HepG2 (cell line): Measurements from ENCODE around the gene PLCB2. TPM values are rescaled to one million over a fixed set of nuclear protein-coding genes. Genes with fewer than 3 reads are reported as not detected.

Experiments used
- ATAC-seq: fragments of 200-7000 bp; cut with Tn5 transposase; 3 replicates; pipeline ENCODE4 v1.9.1; 2020; ENCODE audit warnings: mild to moderate bottlenecking, moderate library complexity
- BruUV-seq: library from RNA; stranded (reverse); fragments of 400-500 nt; replicated peaks from 2 replicates; lab custom pipeline; 2021; lab: Mats Ljungman, UMichigan
- CTCF ChIA-PET: fragments of 300-600 bp; formaldehyde crosslinking; extraction: SDS; loops from one replicate; lab custom pipeline; 2021; ENCODE audit warnings: low total read pairs, inconsistent platforms, low intra/inter-chr PET ratio; lab: Yijun Ruan, JAX
- POLR2A ChIA-PET: fragments of 350-600 bp; sonication (Branson Sonifier 250); formaldehyde crosslinking; loops from one replicate; lab custom pipeline; 2020; ENCODE audit warnings: antibody characterized with exemption, inconsistent platforms; lab: Yijun Ruan, JAX
- DNase-seq: peaks from one replicate; pipeline ENCODE4 v3.0.0-alpha.2; 2015; ENCODE audit warnings: low spot score
- FAIRE-seq: peaks from 3 replicates; lab custom pipeline; 2011; peaks lifted over from hg19 to GRCh38; lab: Jason Lieb, UNC
- H2AFZ ChIP-seq: one replicate; pipeline ENCODE4 v1.6.1; 2011; ENCODE audit warnings: low read length, inconsistent platforms
- H3K27ac ChIP-seq: fragments of 300-600 bp; 3 replicates; pipeline ENCODE4 v1.8.0; 2011; ENCODE audit warnings: mixed run types, mild to moderate bottlenecking, mixed read lengths, low read length, inconsistent platforms; ENCODE audit not compliant: insufficient read depth; ENCODE audit errors: extremely low read length
- H3K27me3 ChIP-seq, 2 experiments: fragments of 200-600 bp in 1 of 2; 2 replicates in 1 of 2; 3 replicates in 1 of 2; pipeline versions ENCODE4 v1.6.0 to v1.8.0; 2011; ENCODE audit warnings: low read length in 2 of 2, mild to moderate bottlenecking in 2 of 2, moderate library complexity in 2 of 2, inconsistent platforms in 1 of 2; ENCODE audit not compliant: insufficient read depth in 2 of 2, control insufficient read depth in 1 of 2
- H3K36me3 ChIP-seq, 2 experiments: fragments of 200-600 bp in 1 of 2; replicated peaks in 1 of 2; 2 replicates in 1 of 2; 3 replicates in 1 of 2; pipeline versions ENCODE4 v1.5.1 to v1.8.0; 2011; ENCODE audit warnings: low read length in 2 of 2, inconsistent platforms in 1 of 2; ENCODE audit not compliant: insufficient read depth in 2 of 2, control insufficient read depth in 1 of 2
- H3K4me1 ChIP-seq: 2 replicates; pipeline ENCODE4 v1.5.1; 2012; ENCODE audit warnings: low read length, inconsistent platforms; ENCODE audit not compliant: insufficient read depth
- H3K4me2 ChIP-seq: 2 replicates; pipeline ENCODE4 v1.6.0; 2011; ENCODE audit warnings: low read depth, low read length, inconsistent platforms
- H3K4me3 ChIP-seq, 3 experiments: fragments of 200-600 bp in 1 of 3; sonication (generic), shearing (Covaris generic) in 1 of 3; replicated peaks in 1 of 3; 2 replicates each; pipeline ENCODE4 v1.5.1; 2011 to 2016; ENCODE audit warnings: low read length in 3 of 3, inconsistent platforms in 2 of 3, low read depth in 2 of 3, mild to moderate bottlenecking in 2 of 3, control low read depth in 1 of 3, mixed read lengths in 1 of 3; ENCODE audit not compliant: insufficient read depth in 1 of 3
- H3K79me2 ChIP-seq: one replicate; pipeline ENCODE4 v1.6.1; 2011; ENCODE audit warnings: low read length, inconsistent platforms; ENCODE audit not compliant: insufficient read depth
- H3K9ac ChIP-seq: 2 replicates; pipeline ENCODE4 v1.6.0; 2011; ENCODE audit warnings: mild to moderate bottlenecking, low read depth, low read length, inconsistent platforms; ENCODE audit not compliant: insufficient read depth
- H3K9me3 ChIP-seq: 2 replicates; pipeline ENCODE4 v1.5.1; 2012; ENCODE audit warnings: mild to moderate bottlenecking, low read length
- H4K20me1 ChIP-seq: 2 replicates; pipeline ENCODE4 v1.6.0; 2011; ENCODE audit warnings: inconsistent platforms, mild to moderate bottlenecking, low read length, moderate library complexity; ENCODE audit not compliant: insufficient read depth
- NBN ChIP-seq: fragments of 450-650 bp; conservative IDR thresholded peaks from 2 replicates; pipeline ENCODE4 v1.6.1; 2017
- NFKBIZ ChIP-seq: IDR thresholded peaks from 2 replicates; pipeline ENCODE4 v1.6.1; 2018; ENCODE audit warnings: missing genetic modification reagents, missing compliant biosample characterization
- PLRG1 ChIP-seq: fragments of 450-650 bp; conservative IDR thresholded peaks from 2 replicates; pipeline ENCODE4 v1.6.1; 2016
- TARDBP ChIP-seq: sonication (generic); formaldehyde crosslinking; IDR thresholded peaks from 2 replicates; pipeline ENCODE4 v1.8.0; 2022; ENCODE audit warnings: mild to moderate bottlenecking, missing genetic modification reagents
- ZFP41 ChIP-seq: sonication (generic); formaldehyde crosslinking; IDR thresholded peaks from 2 replicates; pipeline ENCODE4 v1.4.0; 2020; ENCODE audit warnings: mild to moderate bottlenecking, missing genetic modification reagents, borderline replicate concordance
- ZNF3 ChIP-seq: IDR thresholded peaks from 2 replicates; pipeline ENCODE4 v1.7.0; 2017; ENCODE audit warnings: inconsistent platforms
- ZNF75D ChIP-seq: sonication (generic); formaldehyde crosslinking; IDR thresholded peaks from 2 replicates; pipeline ENCODE4 v1.8.1; 2023; ENCODE audit warnings: missing genetic modification reagents, mild to moderate bottlenecking, borderline replicate concordance
- WGBS: methylation state at CpG from one replicate; pipeline ENCODE4 v1.1.6; 2017; ENCODE audit warnings: low lambda C conversion rate; 5-methylcytosine and 5-hydroxymethylcytosine counted together
- in situ Hi-C: cut with HindIII; loops from 2 replicates; pipeline ENCODE4 v1.10.0; 2017; ENCODE audit warnings: low pct_unique_long_range_greater_than_20kb; ENCODE audit not compliant: extremely low pct_ligation_motif_present
- intact Hi-C: fragments of 100-400 bp; cut with micrococcal nuclease; formaldehyde crosslinking; loops from one replicate; pipeline ENCODE4 v1.10.0; 2022; ENCODE audit not compliant: unreplicated experiment
- polyA plus RNA-seq, 8 experiments: library from polyadenylated mRNA; depleted of rRNA in 3 of 8; stranded (reverse) in 7 of 8; unstranded in 1 of 8; fragments of >200 nt; fragmentation: Illumina TruSeq in 4 of 8; extraction: Trizol in 4 of 8; gene quantifications; 2 replicates each; pipeline versions ENCODE4 v1.2.1 to v1.2.3, GENCODE V29; 2011 to 2016; ENCODE audit warnings: low read depth in 4 of 8, missing spikeins in 1 of 8, mixed read lengths in 1 of 8; ENCODE audit not compliant: insufficient read depth in 1 of 8
- total RNA-seq, 5 experiments: library from RNA; depleted of rRNA; stranded (reverse); fragments of >200 nt; fragmentation: Illumina TruSeq; extraction: Trizol; gene quantifications; 2 replicates each; pipeline ENCODE4 v1.2.3, GENCODE V29; 2016; ENCODE audit warnings: low read depth in 1 of 5

Gene PLCB2
- total and polyA plus RNA-seq, 2 of the 13 experiments (the other 11 are each of a cell fraction or from before 2014, with no cell fraction given) = 0.11 TPM; not detected in 1

GRCh38 chr15:40285151-40285550 lies 22.6 kb downstream of the PLCB2 start (continued):
- TF ChIP-seq ZFP41 = no peak

- no peak overlapping the region for H3K9ac ChIP-seq
- no peaks in the 10 kb centered on the region for H3K79me2 ChIP-seq
- no peak for ATAC-seq
- peaks cover 7% of the 10 kb centered on the region; the same call in 1 of the 2 replicates for H3K4me1 ChIP-seq
- ChIA-PET CTCF (interaction anchor here (1.1 kb wide), 1 partner anchor 9 kb away, joined by 3 read pairs; no protein-coding TSS in a partner anchor), POLR2A (no interaction called here)
- BruUV-seq = no TSS peak
- DNase-seq = no peak
- in situ Hi-C loops (no loop called here), intact Hi-C loops (no loop called here)
- WGBS = 56% methylated on average over 14 of the region's 33 CpGs
- no peaks in the 10 kb centered on the region for H3K36me3 ChIP-seq
- no peaks in the 10 kb centered on the region for H3K9me3 ChIP-seq
- H3K27me3 ChIP-seq = peaks cover 15 to 88% of the 10 kb centered on the region in 2 experiments
- no peak overlapping the region for H3K4me2 ChIP-seq
- no peaks in the 10 kb centered on the region for H4K20me1 ChIP-seq
- no peak overlapping the region for H3K4me3 ChIP-seq
- no peak overlapping the region for H3K27ac ChIP-seq
- H2AFZ ChIP-seq = no peak overlapping the region
- no peak for TF ChIP-seq TARDBP (CRISPR knock-in tag)
- TF ChIP-seq ZNF75D = no peak
- TF ChIP-seq NBN = no peak
- TF ChIP-seq ZNF3 = no peak
- TF ChIP-seq PLRG1 = no peak
- no peak for TF ChIP-seq NFKBIZ (CRISPR knock-in tag)
- FAIRE-seq = no peak
These were observed 24.0 kb downstream of the PLCB2 start for GRCh38 chr15:40283615-40284300.
